RWPE1 (cell line): Measurements from ENCODE around the gene BANP.

Source experiments
- CTCF ChIA-PET: fragments of 350-600 bp; sonication (Branson Sonifier 250); formaldehyde crosslinking; extraction: SDS; loops from one replicate; lab custom pipeline; 2021; lab: Yijun Ruan, JAX
- POLR2A ChIA-PET: fragments of 400-600 bp; formaldehyde crosslinking; extraction: SDS; loops from one replicate; lab custom pipeline; 2020; ENCODE audit warnings: antibody characterized with exemption; ENCODE audit not compliant: low non-redundant PET; lab: Yijun Ruan, JAX
- DNase-seq: peaks from one replicate; pipeline ENCODE4 v3.0.0; 2012; ENCODE audit warnings: low spot score
- H3K27ac ChIP-seq: fragments of 450-650 bp; 2 replicates; pipeline ENCODE4 v1.5.1; 2017
- TF ChIP-seq, protein P1 (sequence below): fragments of 450-650 bp; conservative IDR thresholded peaks from 2 replicates; pipeline ENCODE4 v1.5.1; 2017; ENCODE audit warnings: low read depth, mild to moderate bottlenecking

BANP gene

DNA sequence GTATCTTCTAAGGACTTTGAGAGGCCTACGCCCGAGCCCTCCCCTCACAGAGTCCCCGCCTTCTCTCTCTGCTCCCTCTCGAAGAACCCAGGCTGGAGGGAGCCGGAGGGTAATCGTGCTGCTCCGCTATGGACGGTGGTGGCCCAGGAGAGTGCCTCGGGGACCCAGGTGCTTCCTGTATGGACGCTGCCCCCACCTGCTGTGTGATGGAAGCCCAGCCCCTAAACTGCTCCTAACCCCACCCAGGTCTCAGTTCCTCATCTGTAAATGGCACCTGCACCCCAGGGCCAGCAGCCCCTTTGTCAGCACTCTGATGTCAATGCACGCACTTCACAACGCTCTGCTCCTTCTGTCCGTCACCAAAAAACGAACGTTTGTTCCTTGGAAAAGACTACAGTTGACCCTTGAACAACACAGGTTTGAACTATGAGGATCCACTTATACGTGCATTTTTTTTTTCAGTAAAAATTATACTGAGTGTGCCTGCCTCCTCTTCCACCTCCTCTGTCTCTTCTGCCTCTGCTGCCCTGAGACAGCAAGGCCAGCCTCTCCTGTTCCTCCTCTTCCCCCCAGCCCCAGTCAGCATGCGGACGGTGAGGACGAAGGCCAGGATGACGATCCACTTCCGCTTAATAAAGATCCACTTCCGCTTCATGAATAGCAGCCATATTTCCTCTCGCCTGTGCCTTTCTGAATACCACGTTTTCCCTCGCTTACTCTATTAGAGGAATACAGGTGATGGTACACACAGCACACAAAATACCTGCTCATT lies 118.3 kb downstream of the BANP start:
- ChIA-PET CTCF (no interaction called here), POLR2A (no interaction called here)
- DNase-seq, result no peak
- no peak overlapping the region for H3K27ac ChIP-seq
- TF ChIP-seq, protein P1, sequence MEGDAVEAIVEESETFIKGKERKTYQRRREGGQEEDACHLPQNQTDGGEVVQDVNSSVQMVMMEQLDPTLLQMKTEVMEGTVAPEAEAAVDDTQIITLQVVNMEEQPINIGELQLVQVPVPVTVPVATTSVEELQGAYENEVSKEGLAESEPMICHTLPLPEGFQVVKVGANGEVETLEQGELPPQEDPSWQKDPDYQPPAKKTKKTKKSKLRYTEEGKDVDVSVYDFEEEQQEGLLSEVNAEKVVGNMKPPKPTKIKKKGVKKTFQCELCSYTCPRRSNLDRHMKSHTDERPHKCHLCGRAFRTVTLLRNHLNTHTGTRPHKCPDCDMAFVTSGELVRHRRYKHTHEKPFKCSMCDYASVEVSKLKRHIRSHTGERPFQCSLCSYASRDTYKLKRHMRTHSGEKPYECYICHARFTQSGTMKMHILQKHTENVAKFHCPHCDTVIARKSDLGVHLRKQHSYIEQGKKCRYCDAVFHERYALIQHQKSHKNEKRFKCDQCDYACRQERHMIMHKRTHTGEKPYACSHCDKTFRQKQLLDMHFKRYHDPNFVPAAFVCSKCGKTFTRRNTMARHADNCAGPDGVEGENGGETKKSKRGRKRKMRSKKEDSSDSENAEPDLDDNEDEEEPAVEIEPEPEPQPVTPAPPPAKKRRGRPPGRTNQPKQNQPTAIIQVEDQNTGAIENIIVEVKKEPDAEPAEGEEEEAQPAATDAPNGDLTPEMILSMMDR, result no peak

DNA sequence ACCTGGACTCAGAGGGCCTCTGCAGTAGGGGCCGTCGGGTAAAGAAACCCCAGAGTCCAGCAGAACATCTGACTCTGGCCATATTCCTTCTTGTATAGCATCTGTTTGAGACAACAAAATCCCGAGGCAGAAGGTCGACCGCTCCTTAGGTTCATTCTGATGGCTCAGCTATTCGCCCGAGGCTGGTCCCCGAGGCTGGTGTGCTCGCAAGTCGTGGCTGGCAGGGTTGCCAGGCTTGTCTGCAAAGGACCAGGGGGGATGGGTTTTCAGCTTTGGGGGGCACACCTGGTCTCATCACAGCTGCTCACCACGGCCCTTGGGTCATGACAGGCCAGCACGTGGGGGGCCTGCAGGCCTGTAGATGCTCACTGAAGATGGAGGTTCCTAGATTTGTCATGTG lies 119.1 kb downstream of the BANP start:
- TF ChIP-seq, protein P1, result no peak
- no peak for DNase-seq
- ChIA-PET POLR2A (no interaction called here), CTCF (no interaction called here)
- no peak overlapping the region for H3K27ac ChIP-seq

DNA sequence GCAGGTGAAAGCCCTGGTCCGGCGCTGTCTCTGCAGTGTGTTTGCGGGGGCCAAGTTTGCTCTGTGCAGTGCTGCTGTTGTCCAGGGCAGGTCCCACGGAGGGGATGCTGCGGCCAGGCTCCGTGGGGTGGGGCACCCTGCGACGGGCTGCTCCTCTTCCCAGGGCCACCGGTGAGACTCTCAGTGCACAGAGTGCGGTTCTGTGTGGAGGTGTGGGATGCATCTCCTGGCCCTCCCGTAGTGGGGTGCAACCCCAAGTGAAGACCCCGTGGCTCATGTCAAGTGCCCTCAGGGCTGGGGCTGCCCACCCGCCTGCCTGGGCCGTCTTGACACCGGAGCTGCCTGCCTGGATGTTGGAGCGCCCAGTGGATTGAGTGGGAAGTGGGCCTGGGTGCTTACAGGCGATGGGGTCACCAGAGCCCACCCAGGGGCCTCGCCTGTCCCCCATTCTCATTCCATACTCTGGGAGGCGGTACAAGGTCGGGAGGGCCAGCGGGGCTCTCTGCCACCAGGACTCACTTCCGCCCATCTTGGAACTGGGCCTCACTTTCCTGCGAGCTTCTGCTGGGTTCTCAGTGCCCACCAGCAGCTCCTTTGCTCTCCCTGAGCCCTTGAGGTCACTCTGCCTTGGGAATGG lies 119.9 kb downstream of the BANP start:
- no peak overlapping the region for H3K27ac ChIP-seq
- TF ChIP-seq, protein P1, result no peak

DNA sequence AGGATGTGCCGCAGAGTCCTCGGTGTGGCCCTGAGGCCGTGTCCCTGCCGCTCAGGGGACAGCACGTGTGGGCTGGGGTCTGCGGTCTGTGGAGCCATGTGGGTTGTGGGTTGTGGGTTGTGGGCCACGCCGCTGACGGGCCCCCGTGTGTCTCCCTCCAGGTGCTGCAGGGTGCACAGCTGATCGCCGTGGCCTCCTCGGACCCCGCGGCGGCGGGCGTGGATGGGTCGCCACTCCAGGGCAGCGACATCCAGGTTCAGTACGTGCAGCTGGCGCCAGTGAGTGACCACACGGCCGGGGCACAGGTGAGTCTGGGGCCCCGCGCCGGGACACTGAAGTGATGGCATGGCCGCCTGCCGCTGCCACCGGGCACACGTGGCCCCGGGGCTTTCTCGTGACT lies 120.7 kb downstream of the BANP start:
- no peak for DNase-seq
- ChIA-PET CTCF (no interaction called here), POLR2A (no interaction called here)
- TF ChIP-seq, protein P1, result no peak
- no peak overlapping the region for H3K27ac ChIP-seq

More for the DNA sequence above, 119.9 kb downstream of the BANP start:
- ChIA-PET POLR2A (no interaction called here), CTCF (no interaction called here)
- no peak for DNase-seq

DNA sequence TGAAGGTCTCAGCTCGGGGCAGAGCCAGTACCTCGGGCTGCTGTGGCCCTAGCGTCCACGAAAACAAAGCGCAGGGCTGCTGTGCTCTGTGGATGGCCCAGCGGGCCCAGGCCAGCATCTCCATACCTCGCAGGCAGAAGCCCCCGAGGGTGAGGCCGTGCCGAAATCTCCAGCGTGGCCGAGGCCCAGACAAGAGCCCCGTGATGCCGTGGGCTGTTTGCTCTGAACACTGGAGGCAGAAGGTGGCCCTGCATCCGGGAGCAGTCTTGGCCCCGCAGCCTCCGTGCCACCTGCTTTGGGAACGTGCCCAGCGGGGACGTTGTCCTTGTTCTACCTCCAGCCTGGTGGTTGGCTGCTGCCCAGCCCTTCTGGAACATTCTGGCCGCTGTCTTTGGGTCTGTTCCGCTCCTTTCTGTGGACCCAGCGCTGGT lies 121.4 kb downstream of the BANP start:
- DNase-seq, result no peak
- ChIA-PET CTCF (no interaction called here), POLR2A (no interaction called here)
- TF ChIP-seq, protein P1, result no peak
- H3K27ac ChIP-seq, result no peak overlapping the region

DNA sequence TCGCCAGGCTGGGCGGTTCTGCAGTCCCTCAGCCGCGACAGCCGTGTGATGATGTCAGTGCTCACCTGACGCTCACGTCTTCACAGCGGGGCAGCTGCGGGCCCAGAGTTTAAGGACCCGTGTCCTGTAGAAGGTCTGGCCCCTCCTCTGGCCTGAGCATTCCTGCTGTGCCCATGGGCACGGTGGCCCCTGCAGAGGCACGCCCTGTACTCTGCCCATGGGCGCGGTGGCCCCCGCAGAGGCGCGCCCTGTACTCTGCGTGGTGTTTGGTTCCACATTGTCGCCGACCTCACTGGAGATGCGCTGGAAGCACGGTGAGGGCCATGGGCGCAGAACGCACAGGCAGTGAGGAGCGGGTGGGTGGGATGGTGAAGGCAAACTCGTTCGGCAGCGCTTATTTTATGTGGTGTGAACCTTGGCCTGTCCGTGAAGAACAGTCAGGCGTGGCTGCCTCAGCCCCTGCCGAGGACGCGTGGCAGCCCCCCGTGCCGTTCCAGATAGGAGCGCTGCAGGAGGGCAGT lies 122.0 kb downstream of the BANP start:
- ChIA-PET CTCF (no interaction called here), POLR2A (no interaction called here)
- no peak for DNase-seq
- TF ChIP-seq, protein P1, result no peak
- no peak overlapping the region for H3K27ac ChIP-seq
